Testis (tissue), 2 donors: ENCODE results near the gene ST3GAL2.

Source experiments
- CTCF ChIP-seq, 3 experiments: fragments of 450-650 bp in 2 of 3; fragments of 200-600 bp in 1 of 3; sonication (generic) in 1 of 3; IDR thresholded peaks; one replicate each; pipeline ENCODE4 v1.5.1; 2016 to 2019; ENCODE audit warnings: antibody characterized with exemption in 3 of 3, mild to moderate bottlenecking in 2 of 3, moderate library complexity in 1 of 3
- POLR2A ChIP-seq: fragments of 450-650 bp; IDR thresholded peaks from one replicate; pipeline ENCODE4 v1.6.1; 2017; ENCODE audit warnings: antibody characterized with exemption, mild to moderate bottlenecking, moderate library complexity

DNA sequence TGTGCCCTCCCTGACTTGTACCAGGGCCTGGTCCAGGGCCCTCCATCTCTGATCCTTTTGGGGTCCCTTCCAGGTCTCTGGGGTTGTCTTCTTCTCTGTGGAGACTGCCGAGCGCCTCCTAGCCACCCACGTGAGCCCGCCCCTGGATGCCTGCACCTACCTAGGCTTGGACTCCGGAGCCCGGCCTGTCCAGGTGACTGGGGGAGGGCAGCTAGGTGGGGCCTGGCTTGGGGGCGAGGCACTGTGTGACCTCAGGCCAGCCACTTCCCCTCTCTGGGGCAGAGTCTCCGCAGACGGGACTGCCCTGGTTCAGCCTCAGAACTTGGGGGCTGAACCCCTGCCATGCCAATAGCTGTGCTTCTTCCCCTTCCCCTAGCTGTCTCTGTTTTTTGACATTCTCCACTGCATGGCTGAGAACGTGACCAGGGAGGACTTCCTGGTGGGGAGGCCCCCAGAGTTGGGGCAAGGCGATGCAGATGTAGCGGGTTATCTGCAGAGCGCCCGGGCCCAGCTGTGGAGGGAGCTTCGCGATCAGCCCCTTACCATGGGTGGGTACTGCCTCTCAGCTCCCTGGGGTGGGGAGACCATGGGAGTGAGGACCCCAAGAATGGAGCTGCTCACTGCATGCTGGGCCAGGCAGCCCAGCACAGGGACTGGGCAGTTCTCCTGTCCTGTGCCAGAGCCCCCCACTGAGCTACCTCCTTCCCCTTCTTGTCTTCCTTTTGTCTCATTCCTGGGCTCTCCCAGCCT, 30.1 kb upstream of the ST3GAL2 start:
- TF ChIP-seq CTCF (IDR thresholded peaks at IDR 0.05) (no peak), POLR2A (no peak)
